HCT116 (cell line): ENCODE data around the gene ZMYND12. TPM values are rescaled to one million over a fixed set of nuclear protein-coding genes. Genes with fewer than 3 reads are reported as not detected.

Source experiments
- ATAC-seq: fragments of 200-7000 bp; cut with Tn5 transposase; 2 replicates; pipeline ENCODE4 v1.9.1; 2020; ENCODE audit warnings: mild to moderate bottlenecking, moderate library complexity
- BruUV-seq: library from RNA; stranded (reverse); fragments of 400-500 nt; replicated peaks from 2 replicates; lab custom pipeline; 2021; lab: Mats Ljungman, UMichigan
- CTCF ChIA-PET: fragments of 300-600 bp; sonication (Branson Sonifier 250); formaldehyde crosslinking; loops from one replicate; lab custom pipeline; 2021; ENCODE audit warnings: antibody characterized with exemption; lab: Charles Lee
- POLR2A ChIA-PET: fragments of 300-600, 350-600 bp; sonication (Branson Sonifier 250); formaldehyde crosslinking; loops from one replicate; lab custom pipeline; 2021; ENCODE audit warnings: antibody characterized with exemption; lab: Charles Lee
- RAD21 ChIA-PET, 2 experiments: fragments of 300-600 bp; sonication (Branson Sonifier 250); formaldehyde crosslinking; loops; one replicate each; lab custom pipeline; 2023; ENCODE audit warnings: low total read pairs in 2 of 2; ENCODE audit not compliant: uncharacterized antibody in 2 of 2, unreplicated experiment in 2 of 2, low non-redundant PET in 1 of 2; lab: Charles Lee
- DNase-seq: peaks from one replicate; pipeline ENCODE4 v3.0.0-alpha.2; 2010; ENCODE audit warnings: low read depth, low spot score
- H2AFZ ChIP-seq: fragments of 200-600 bp; shearing (Covaris generic), sonication (generic); 2 replicates; pipeline ENCODE4 v1.6.1; 2017; ENCODE audit warnings: low read depth, mixed run types, mixed read lengths, antibody characterized with exemption, low read length; ENCODE audit not compliant: poor library complexity, severe bottlenecking
- H3K27ac ChIP-seq: 2 replicates; pipeline ENCODE4 v1.5.1; 2012; ENCODE audit warnings: low read depth, low read length
- H3K27me3 ChIP-seq: fragments of 200-600 bp; sonication (generic); 2 replicates; pipeline ENCODE4 v1.6.1; 2016; ENCODE audit warnings: mixed run types, low read length, mixed read lengths; ENCODE audit not compliant: insufficient read depth
- H3K36me3 ChIP-seq, 2 experiments: fragments of 200-500 bp in 1 of 2; fragments of 200-600 bp in 1 of 2; sonication (Bioruptor generic) in 1 of 2; sonication (generic) in 1 of 2; 2 replicates each; pipeline versions ENCODE4 v1.5.1 to v1.6.1; 2014 to 2016; ENCODE audit warnings: low read length in 2 of 2, inconsistent platforms in 1 of 2, mixed read lengths in 1 of 2, mixed run types in 1 of 2; ENCODE audit not compliant: insufficient read depth in 2 of 2, control insufficient read depth in 1 of 2
- H3K4me1 ChIP-seq, 2 experiments: fragments of 200-600 bp in 1 of 2; sonication (generic) in 1 of 2; 2 replicates each; pipeline versions ENCODE4 v1.5.1 to v1.6.1; 2012 to 2017; ENCODE audit warnings: low read length in 2 of 2, inconsistent platforms in 1 of 2, mild to moderate bottlenecking in 1 of 2, mixed read lengths in 1 of 2, mixed run types in 1 of 2, moderate library complexity in 1 of 2; ENCODE audit not compliant: insufficient read depth in 2 of 2, control insufficient read depth in 1 of 2
- H3K4me2 ChIP-seq: fragments of 200-600 bp; sonication (generic); 2 replicates; pipeline ENCODE4 v1.6.1; 2017; ENCODE audit warnings: mixed run types, low read length, mixed read lengths
- H3K4me3 ChIP-seq, 2 experiments: fragments of 200-600 bp in 1 of 2; sonication (generic) in 1 of 2; replicated peaks in 1 of 2; 2 replicates each; pipeline ENCODE4 v1.5.1; 2011 to 2016; ENCODE audit warnings: low read length in 2 of 2, control low read depth in 1 of 2, low read depth in 1 of 2, mild to moderate bottlenecking in 1 of 2, mixed read lengths in 1 of 2, mixed run types in 1 of 2
- H3K79me2 ChIP-seq: fragments of 200-600 bp; sonication (generic); 2 replicates; pipeline ENCODE4 v1.6.1; 2017; ENCODE audit warnings: mild to moderate bottlenecking, mixed run types, low read length, moderate library complexity, mixed read lengths; ENCODE audit not compliant: insufficient read depth
- H3K9ac ChIP-seq: fragments of 200-600 bp; sonication (generic); 2 replicates; pipeline ENCODE4 v1.6.1; 2016; ENCODE audit warnings: low read length, mixed read lengths
- H3K9me2 ChIP-seq: fragments of 200-600 bp; sonication (generic), shearing (Covaris generic); 2 replicates; pipeline ENCODE4 v1.6.1; 2017; ENCODE audit warnings: mixed run types, mild to moderate bottlenecking, moderate library complexity; ENCODE audit not compliant: insufficient read depth
- H3K9me3 ChIP-seq, 2 experiments: fragments of 200-500 bp in 1 of 2; fragments of 200-600 bp in 1 of 2; sonication (Bioruptor generic) in 1 of 2; sonication (generic) in 1 of 2; 2 replicates each; pipeline ENCODE4 v1.6.1; 2014 to 2017; ENCODE audit warnings: low read length in 2 of 2, mixed read lengths in 2 of 2, inconsistent platforms in 1 of 2, low read depth in 1 of 2, mild to moderate bottlenecking in 1 of 2, mixed run types in 1 of 2, moderate library complexity in 1 of 2; ENCODE audit not compliant: control insufficient read depth in 1 of 2, insufficient read depth in 1 of 2
- H4K20me1 ChIP-seq: fragments of 200-600 bp; sonication (generic), shearing (Covaris generic); 2 replicates; pipeline ENCODE4 v1.6.1; 2017; ENCODE audit warnings: mixed run types, mild to moderate bottlenecking, moderate library complexity; ENCODE audit not compliant: insufficient read depth
- ATF3 ChIP-seq: IDR thresholded peaks from 2 replicates; pipeline ENCODE4 v1.6.1; 2012
- CEBPB ChIP-seq: IDR thresholded peaks from 2 replicates; pipeline ENCODE4 v1.6.1; 2012; ENCODE audit warnings: low read depth
- ELF1 ChIP-seq: IDR thresholded peaks from 2 replicates; pipeline ENCODE4 v1.6.1; 2012; ENCODE audit warnings: low read depth, borderline replicate concordance
- EZH2 ChIP-seq: fragments of 200-600 bp; sonication (generic); IDR thresholded peaks from 2 replicates; pipeline ENCODE4 v1.6.1; 2017; ENCODE audit warnings: antibody characterized with exemption, mixed run types
- EZH2phosphoT487 ChIP-seq: fragments of 200-600 bp; IDR thresholded peaks from 2 replicates; pipeline ENCODE4 v1.6.1; 2018; ENCODE audit warnings: antibody characterized with exemption, borderline replicate concordance
- FOSL1 ChIP-seq: IDR thresholded peaks from 2 replicates; pipeline ENCODE4 v1.6.1; 2012; ENCODE audit warnings: low read depth
- JUND ChIP-seq: IDR thresholded peaks from 2 replicates; pipeline ENCODE4 v1.6.1; 2012
- POLR2AphosphoS5 ChIP-seq: IDR thresholded peaks from 2 replicates; pipeline ENCODE4 v1.6.1; 2011; ENCODE audit warnings: mild to moderate bottlenecking, low read depth, low read length, moderate library complexity
- RAD21 ChIP-seq: IDR thresholded peaks from 2 replicates; pipeline ENCODE4 v1.6.1; 2012; ENCODE audit warnings: low read depth, mild to moderate bottlenecking
- REST ChIP-seq: IDR thresholded peaks from 2 replicates; pipeline ENCODE4 v1.6.1; 2012; ENCODE audit warnings: low read depth
- YY1 ChIP-seq: IDR thresholded peaks from 2 replicates; pipeline ENCODE4 v1.6.1; 2011; ENCODE audit warnings: low read length, low read depth, moderate library complexity, mild to moderate bottlenecking; ENCODE audit not compliant: insufficient replicate concordance; ENCODE audit errors: extremely low read depth
- ZBTB33 ChIP-seq: IDR thresholded peaks from 2 replicates; pipeline ENCODE4 v1.6.1; 2011; ENCODE audit warnings: mild to moderate bottlenecking, low read length, moderate library complexity; ENCODE audit not compliant: insufficient replicate concordance; ENCODE audit errors: extremely low read depth
- intact Hi-C: fragments of 100-400 bp; cut with micrococcal nuclease; formaldehyde crosslinking; loops from 2 replicates; pipeline ENCODE4 v1.10.0; 2022
- total RNA-seq: library from RNA; stranded (reverse); gene quantifications from one replicate; pipeline ENCODE4 v1.2.1, GENCODE V29; 2021; ENCODE audit not compliant: unreplicated experiment

Gene ZMYND12
- total RNA-seq, 1 experiment from 2014 or later: 0.25 TPM

- H3K9ac ChIP-seq: peak overlapping the region; percentile 37
- DNase-seq (no peak), ATAC-seq (no peak)
- peak overlapping the region; percentile 43 to 61 for H3K4me3 ChIP-seq
- H3K27ac ChIP-seq: no peak overlapping the region; the same call in 1 of the 2 replicates
- H4K20me1 ChIP-seq: no peaks in the 10 kb centered on the region
- peak overlapping the region; percentile 85 for H3K4me2 ChIP-seq
- H3K79me2 ChIP-seq: no peaks in the 10 kb centered on the region
- peaks cover 0 to 25% of the 10 kb centered on the region in 2 experiments; a peak in 3 of 4 replicates for H3K4me1 ChIP-seq
- POLR2A ChIA-PET: no interaction called here
- no peaks in the 10 kb centered on the region for H3K27me3 ChIP-seq
- no TSS peak for BruUV-seq
- H3K36me3 ChIP-seq: no peaks in the 10 kb centered on the region
- no peaks in the 10 kb centered on the region for H3K9me2 ChIP-seq
- no peak overlapping the region for H2AFZ ChIP-seq
- RAD21 ChIA-PET: no interaction called here
- intact Hi-C loops: no loop called here
- TF ChIP-seq CEBPB: no peak
- TF ChIP-seq RAD21: no peak
- TF ChIP-seq POLR2AphosphoS5: no peak
- TF ChIP-seq FOSL1: no peak
- no peak for TF ChIP-seq JUND
- TF ChIP-seq ATF3: no peak
- no peak for TF ChIP-seq YY1
- TF ChIP-seq ELF1: no peak
- no peak for TF ChIP-seq EZH2phosphoT487
- TF ChIP-seq ZBTB33: no peak
- no peak for TF ChIP-seq REST
- no peak for TF ChIP-seq EZH2
- no peaks in the 10 kb centered on the region for H3K9me3 ChIP-seq
- CTCF ChIA-PET: no interaction called here
Measured at GRCh38 chr1:42381280-42381673, 74.5 kb downstream of the ZMYND12 start.
